K562 (cell line): ENCODE measurements around the gene MCAT. TPM values are rescaled to one million over a fixed set of nuclear protein-coding genes. Genes with fewer than 3 reads are reported as not detected.

ENCODE experiments used
- ATAC-seq: fragments of 200-7000 bp; cut with Tn5 transposase; 3 replicates; pipeline ENCODE4 v1.9.1; 2020; ENCODE audit warnings: moderate library complexity
- BruUV-seq: library from RNA; stranded (reverse); fragments of 400-500 nt; replicated peaks from 2 replicates; lab custom pipeline; 2021; lab: Mats Ljungman, UMichigan
- CTCF ChIA-PET: fragments of 300-600 bp; formaldehyde crosslinking; extraction: SDS; loops from one replicate; lab custom pipeline; 2021; ENCODE audit warnings: low intra/inter-chr PET ratio; lab: Yijun Ruan, JAX
- POLR2A ChIA-PET: fragments of 300-600, 350-650 bp; sonication (Branson Sonifier 250); formaldehyde crosslinking; extraction: SDS; loops from one replicate; lab custom pipeline; 2021; ENCODE audit warnings: antibody characterized with exemption, inconsistent platforms; lab: Yijun Ruan, JAX
- DNase-seq, 4 experiments: peaks; one replicate each; pipeline versions ENCODE4 v3.0.0 to v3.0.0-alpha.2; 2011 to 2018; ENCODE audit warnings: low spot score in 3 of 4, mixed read lengths in 3 of 4; ENCODE audit errors: extremely low read depth in 1 of 4
- FAIRE-seq: peaks from 2 replicates; lab custom pipeline; 2011; peaks lifted over from hg19 to GRCh38; lab: Jason Lieb, UNC
- H2AFZ ChIP-seq: 2 replicates; pipeline ENCODE4 v1.6.0; 2011; ENCODE audit warnings: low read depth, low read length, control low read depth, inconsistent platforms
- H3K27ac ChIP-seq: fragments of 200-600 bp; 3 replicates; pipeline ENCODE4 v1.8.0; 2011; ENCODE audit warnings: low read depth, mild to moderate bottlenecking, control low read depth, inconsistent platforms, low read length, moderate library complexity, mixed read lengths; ENCODE audit errors: extremely low read depth
- H3K27me3 ChIP-seq, 2 experiments: fragments of 300-600 bp in 1 of 2; 2 replicates in 1 of 2; 3 replicates in 1 of 2; pipeline versions ENCODE4 v1.6.0 to v1.8.0; 2011; ENCODE audit warnings: inconsistent platforms in 2 of 2, low read length in 2 of 2, mild to moderate bottlenecking in 1 of 2, mixed read lengths in 1 of 2, moderate library complexity in 1 of 2; ENCODE audit not compliant: control insufficient read depth in 2 of 2, insufficient read depth in 2 of 2
- H3K36me3 ChIP-seq: fragments of 300-600 bp; 3 replicates; pipeline ENCODE4 v1.8.0; 2011; ENCODE audit warnings: mild to moderate bottlenecking, low read length, inconsistent platforms; ENCODE audit not compliant: control insufficient read depth, insufficient read depth
- H3K4me1 ChIP-seq, 2 experiments: fragments of 200-600 bp in 1 of 2; replicated peaks in 1 of 2; 2 replicates in 1 of 2; 3 replicates in 1 of 2; pipeline versions ENCODE4 v1.5.1 to v1.8.0; 2011; ENCODE audit warnings: inconsistent platforms in 2 of 2, low read length in 2 of 2, mild to moderate bottlenecking in 1 of 2, mixed read lengths in 1 of 2, moderate library complexity in 1 of 2; ENCODE audit not compliant: control insufficient read depth in 2 of 2, insufficient read depth in 2 of 2
- H3K4me2 ChIP-seq: 2 replicates; pipeline ENCODE4 v1.6.1; 2011; ENCODE audit warnings: low read length, control low read depth, inconsistent platforms, mixed read lengths; ENCODE audit not compliant: insufficient read depth
- H3K4me3 ChIP-seq: fragments of 200-600 bp; sonication (generic), shearing (Covaris generic); 2 replicates; pipeline ENCODE4 v1.5.1; 2016; ENCODE audit warnings: control low read depth, inconsistent platforms
- H3K79me2 ChIP-seq: fragments of 200-600 bp; 3 replicates; pipeline ENCODE4 v1.8.0; 2011; ENCODE audit warnings: low read length, inconsistent platforms; ENCODE audit not compliant: control insufficient read depth, insufficient read depth
- H3K9ac ChIP-seq, 2 experiments: 2 replicates each; pipeline versions ENCODE4 v1.6.0 to v1.6.1; 2011; ENCODE audit warnings: low read depth in 2 of 2, low read length in 2 of 2, control low read depth in 1 of 2, inconsistent platforms in 1 of 2, mild to moderate bottlenecking in 1 of 2, mixed read lengths in 1 of 2; ENCODE audit not compliant: insufficient read depth in 1 of 2
- H3K9me1 ChIP-seq: one replicate; pipeline ENCODE4 v1.6.0; 2011; ENCODE audit warnings: inconsistent platforms, mild to moderate bottlenecking, low read length, moderate library complexity; ENCODE audit not compliant: control insufficient read depth, insufficient read depth
- H3K9me3 ChIP-seq: replicated peaks from 2 replicates; pipeline ENCODE4 v1.5.1; 2011; ENCODE audit warnings: low read depth, low read length, inconsistent platforms; ENCODE audit not compliant: control insufficient read depth, insufficient read depth
- H4K20me1 ChIP-seq: replicated peaks from 2 replicates; pipeline ENCODE4 v1.6.1; 2011; ENCODE audit warnings: low read length, inconsistent platforms, mixed read lengths; ENCODE audit not compliant: control insufficient read depth, insufficient read depth
- RBM22 ChIP-seq: fragments of 200-400 bp; formaldehyde crosslinking; IDR thresholded peaks from 2 replicates; pipeline ENCODE4 v1.6.1; 2018; ENCODE audit warnings: low read length, low read depth; ENCODE audit not compliant: poor library complexity, severe bottlenecking
- SMARCB1 ChIP-seq: IDR thresholded peaks from 2 replicates; pipeline ENCODE4 v1.6.1; 2011; ENCODE audit warnings: improper control_type of control experiment, low read depth; ENCODE audit not compliant: insufficient read length
- TAF1 ChIP-seq: IDR thresholded peaks from 2 replicates; pipeline ENCODE4 v1.6.1; 2011; ENCODE audit warnings: mild to moderate bottlenecking, low read length, moderate library complexity; ENCODE audit not compliant: insufficient read depth, control insufficient read depth, severe bottlenecking; ENCODE audit errors: extremely low read depth
- ZNF12 ChIP-seq: sonication (generic); formaldehyde crosslinking; IDR thresholded peaks from 2 replicates; pipeline ENCODE4 v1.4.0; 2020; ENCODE audit warnings: mild to moderate bottlenecking, missing genetic modification reagents
- ZNF263 ChIP-seq: sonication (generic); formaldehyde crosslinking; IDR thresholded peaks from 2 replicates; pipeline ENCODE4 v1.8.0; 2022; ENCODE audit warnings: mild to moderate bottlenecking, missing genetic modification reagents, borderline replicate concordance
- WGBS: fragments of 100-300 bp; shearing (Covaris generic); methylation state at CpG from one replicate; pipeline ENCODE4 v1.1.6; 2016; ENCODE audit warnings: low coverage, mixed read lengths; ENCODE audit not compliant: insufficient coverage; ENCODE audit errors: missing lambda C conversion rate; 5-methylcytosine and 5-hydroxymethylcytosine counted together
- in situ Hi-C: fragments of 300-500 bp; cut with MboI; formaldehyde crosslinking; loops from 4 replicates; pipeline ENCODE4 v1.15.0; 2018; ENCODE audit warnings: inconsistent platforms, mixed read lengths
- intact Hi-C: fragments of 100-400 bp; cut with micrococcal nuclease; formaldehyde crosslinking; loops from 2 replicates; pipeline ENCODE4 v1.14.2; 2022
- polyA plus RNA-seq, 8 experiments: library from polyadenylated mRNA; depleted of rRNA in 4 of 8; stranded (reverse) in 5 of 8; unstranded in 3 of 8; fragments of >200 nt; fragmentation: Nextera tagmentation in 2 of 8; fragmentation: Illumina TruSeq in 1 of 8; extraction: Ambion mirVana in 2 of 8; extraction: Trizol in 1 of 8; gene quantifications; 2 replicates each; pipeline versions ENCODE4 v1.2.1 to v1.2.3, GENCODE V29; 2011 to 2014; ENCODE audit warnings: inconsistent platforms in 1 of 8, missing spikeins in 1 of 8
- total RNA-seq, 7 experiments: library from RNA; depleted of rRNA in 6 of 7; stranded (reverse); fragments of >200 nt in 6 of 7; fragmentation: Illumina TruSeq in 2 of 7; extraction: Trizol in 2 of 7; gene quantifications; 2 replicates each; pipeline versions ENCODE4 v1.2.1 to v1.2.3, GENCODE V29; 2011 to 2021; ENCODE audit warnings: low replicate concordance in 1 of 7
- TF ChIP-seq, protein P1 (sequence below): fragments of 450-650 bp; formaldehyde crosslinking; IDR thresholded peaks from 2 replicates; pipeline ENCODE4 v1.4.0; 2022; ENCODE audit warnings: missing genetic modification characterization
- TF ChIP-seq, protein P2 (sequence below), 2 experiments: fragments of 450-650 bp; IDR thresholded peaks; 2 replicates each; pipeline ENCODE4 v1.6.1; 2016

MCAT gene
- total and polyA plus RNA-seq, 9 of the 15 experiments (the other 6 are each of a cell fraction or from before 2014, with no cell fraction given): 3.3 to 27.8 (median 13.9) TPM

DNA sequence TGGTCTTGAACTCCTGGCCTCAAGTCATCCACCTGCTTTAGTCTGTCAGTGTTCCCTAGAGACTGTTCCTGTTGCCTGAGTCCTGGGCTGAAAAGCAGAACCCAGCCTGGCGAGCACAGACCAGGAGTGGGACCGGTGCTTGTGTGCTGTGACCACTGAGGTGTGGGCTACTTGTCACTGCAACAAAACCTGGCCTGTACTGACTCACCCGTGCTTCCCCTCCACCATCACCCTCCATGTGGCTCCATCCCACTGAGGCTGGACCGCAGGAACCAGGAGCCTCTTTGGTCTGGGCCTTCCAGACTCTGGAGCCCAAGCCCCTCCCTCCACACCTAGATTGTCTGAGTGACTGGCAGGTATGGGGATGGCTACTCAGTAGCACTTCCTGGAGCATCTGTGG is 8.6 kb downstream of the MCAT start:
- no peaks in the 10 kb centered on the region for H3K9me1 ChIP-seq
- H4K20me1 ChIP-seq: no peaks in the 10 kb centered on the region
- in situ Hi-C loops: no loop called here
- peaks cover 71% of the 10 kb centered on the region for H3K36me3 ChIP-seq
- no peak overlapping the region for H3K27ac ChIP-seq
- H3K79me2 ChIP-seq: no peaks in the 10 kb centered on the region
- H3K9me3 ChIP-seq: no peaks in the 10 kb centered on the region
- TF ChIP-seq, protein P1, sequence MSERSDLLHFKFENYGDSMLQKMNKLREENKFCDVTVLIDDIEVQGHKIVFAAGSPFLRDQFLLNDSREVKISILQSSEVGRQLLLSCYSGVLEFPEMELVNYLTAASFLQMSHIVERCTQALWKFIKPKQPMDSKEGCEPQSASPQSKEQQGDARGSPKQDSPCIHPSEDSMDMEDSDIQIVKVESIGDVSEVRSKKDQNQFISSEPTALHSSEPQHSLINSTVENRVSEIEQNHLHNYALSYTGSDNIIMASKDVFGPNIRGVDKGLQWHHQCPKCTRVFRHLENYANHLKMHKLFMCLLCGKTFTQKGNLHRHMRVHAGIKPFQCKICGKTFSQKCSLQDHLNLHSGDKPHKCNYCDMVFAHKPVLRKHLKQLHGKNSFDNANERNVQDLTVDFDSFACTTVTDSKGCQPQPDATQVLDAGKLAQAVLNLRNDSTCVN (CRISPR knock-in tag): no peak
- TF ChIP-seq RBM22: no peak
- TF ChIP-seq TAF1: no peak
- TF ChIP-seq ZNF12 (CRISPR knock-in tag): peak; percentile 97
- TF ChIP-seq, protein P2, sequence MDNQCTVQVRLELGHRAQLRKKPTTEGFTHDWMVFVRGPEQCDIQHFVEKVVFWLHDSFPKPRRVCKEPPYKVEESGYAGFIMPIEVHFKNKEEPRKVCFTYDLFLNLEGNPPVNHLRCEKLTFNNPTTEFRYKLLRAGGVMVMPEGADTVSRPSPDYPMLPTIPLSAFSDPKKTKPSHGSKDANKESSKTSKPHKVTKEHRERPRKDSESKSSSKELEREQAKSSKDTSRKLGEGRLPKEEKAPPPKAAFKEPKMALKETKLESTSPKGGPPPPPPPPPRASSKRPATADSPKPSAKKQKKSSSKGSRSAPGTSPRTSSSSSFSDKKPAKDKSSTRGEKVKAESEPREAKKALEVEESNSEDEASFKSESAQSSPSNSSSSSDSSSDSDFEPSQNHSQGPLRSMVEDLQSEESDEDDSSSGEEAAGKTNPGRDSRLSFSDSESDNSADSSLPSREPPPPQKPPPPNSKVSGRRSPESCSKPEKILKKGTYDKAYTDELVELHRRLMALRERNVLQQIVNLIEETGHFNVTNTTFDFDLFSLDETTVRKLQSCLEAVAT (IDR thresholded peaks at IDR 0.05): no peak
- TF ChIP-seq SMARCB1: no peak
- TF ChIP-seq ZNF263 (CRISPR knock-in tag): no peak
- ChIA-PET POLR2A (no interaction called here), CTCF (no interaction called here)
- intact Hi-C loops: no loop called here
- H3K27me3 ChIP-seq: no peaks in the 10 kb centered on the region
- no peak overlapping the region for H2AFZ ChIP-seq
- H3K9ac ChIP-seq: no peak overlapping the region
- ATAC-seq (no peak), DNase-seq (no peak), FAIRE-seq (no peak)
- no peak overlapping the region for H3K4me2 ChIP-seq
- no TSS peak for BruUV-seq
- no peak overlapping the region for H3K4me3 ChIP-seq
- H3K4me1 ChIP-seq: peaks cover 0 to 7% of the 10 kb centered on the region in 2 experiments; a peak in 3 of 5 replicates
- 100% methylated on average over 2 of the region's 4 CpGs for WGBS
